Measurements from ENCODE around the gene AGFG2.

The AGFG2 gene

GRCh38 chr7:100612730-100613390 is 73.9 kb downstream of the AGFG2 start:
- TF ChIP-seq, protein P1, sequence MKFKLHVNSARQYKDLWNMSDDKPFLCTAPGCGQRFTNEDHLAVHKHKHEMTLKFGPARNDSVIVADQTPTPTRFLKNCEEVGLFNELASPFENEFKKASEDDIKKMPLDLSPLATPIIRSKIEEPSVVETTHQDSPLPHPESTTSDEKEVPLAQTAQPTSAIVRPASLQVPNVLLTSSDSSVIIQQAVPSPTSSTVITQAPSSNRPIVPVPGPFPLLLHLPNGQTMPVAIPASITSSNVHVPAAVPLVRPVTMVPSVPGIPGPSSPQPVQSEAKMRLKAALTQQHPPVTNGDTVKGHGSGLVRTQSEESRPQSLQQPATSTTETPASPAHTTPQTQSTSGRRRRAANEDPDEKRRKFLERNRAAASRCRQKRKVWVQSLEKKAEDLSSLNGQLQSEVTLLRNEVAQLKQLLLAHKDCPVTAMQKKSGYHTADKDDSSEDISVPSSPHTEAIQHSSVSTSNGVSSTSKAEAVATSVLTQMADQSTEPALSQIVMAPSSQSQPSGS (tag by site-specific recombination; IDR thresholded peaks at IDR 0.05; ENCODE audit: low read depth): no peak
- TF ChIP-seq ZNF548 (tag by site-specific recombination; IDR thresholded peaks at IDR 0.05) (no peak), ELK4 (IDR thresholded peaks at IDR 0.05; ENCODE audit: borderline replicate concordance, low read depth, low read length) (no peak)
- no peaks in the 10 kb centered on the region for H3K36me3 ChIP-seq (ENCODE audit: control insufficient read depth in 2 of 2, insufficient read depth in 1 of 2, low read length in 2 of 2)
- no peaks in the 10 kb centered on the region for H3K4me1 ChIP-seq (ENCODE audit: control insufficient read depth, insufficient read depth, low read length)
- POLR2A ChIA-PET: interaction anchor here (0.7 to 7.4 kb wide), 17 partner anchors 10 to 262 kb away, joined by 3 to 91 read pairs (median 5); partner anchors contain the start of genes FBXO24, GNB2, LRCH4 and MEPCE
- CTCF ChIA-PET: interaction anchor here (0.6 to 1.4 kb wide), 7 partner anchors 17 to 113 kb away, joined by 3 to 11 read pairs (median 3); no protein-coding TSS in a partner anchor
- no peaks in the 10 kb centered on the region for H3K9me3 ChIP-seq (ENCODE audit: control insufficient read depth, insufficient read depth, low read depth, low read length)
- peak overlapping the region; percentile 70 for H3K4me3 ChIP-seq (ENCODE audit: low read depth, low read length)
- no peak overlapping the region for H3K27ac ChIP-seq (ENCODE audit: extremely low read depth, low read depth, low read length)

GRCh38 chr7:100613412-100614175 is 74.6 kb downstream of the AGFG2 start:
- POLR2A ChIA-PET: interaction anchor here (1.4 to 7.4 kb wide), 4 partner anchors 11 to 178 kb away, joined by 4 to 91 read pairs (median 4); partner anchors contain the start of genes FBXO24, LRCH4, PCOLCE and PPP1R35
- H3K4me3 ChIP-seq (ENCODE audit: low read depth, low read length): no peak overlapping the region

DNA sequence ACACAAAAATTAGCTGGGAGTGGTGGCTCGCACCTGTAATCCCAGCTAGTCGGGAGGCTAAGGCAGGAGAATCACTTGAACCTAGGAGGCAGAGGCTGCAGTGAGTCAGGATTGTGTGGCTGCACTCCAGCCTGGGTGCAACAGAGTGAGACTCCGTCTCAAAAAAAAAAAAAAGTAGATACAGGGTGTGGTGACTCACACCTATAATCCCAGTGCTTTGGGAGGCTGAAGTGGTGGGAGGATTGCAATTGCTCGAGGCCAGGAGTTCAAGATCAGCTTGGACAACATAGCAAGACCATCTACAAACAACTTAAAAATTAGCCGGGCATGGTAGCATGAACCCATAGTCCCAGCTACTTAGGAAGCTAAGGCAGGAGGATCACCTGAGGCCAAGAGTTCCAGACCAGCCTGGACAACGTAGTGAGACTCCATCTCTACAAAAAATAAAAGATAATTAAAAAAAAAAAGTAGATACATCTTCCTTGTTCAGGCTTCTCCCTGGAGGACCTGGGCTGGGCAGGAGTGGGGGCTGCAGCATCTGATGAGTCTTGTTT is 75.4 kb downstream of the AGFG2 start:
- Histone ChIP-seq H3K4me1 (ENCODE audit: control insufficient read depth, insufficient read depth, low read length) (no peaks in the 10 kb centered on the region), H3K27ac (ENCODE audit: extremely low read depth, low read depth, low read length) (no peak overlapping the region), H3K36me3 (ENCODE audit: control insufficient read depth in 2 of 2, insufficient read depth in 1 of 2, low read length in 2 of 2) (no peaks in the 10 kb centered on the region), H3K4me3 (ENCODE audit: low read depth, low read length) (no peak overlapping the region), H3K9me3 (ENCODE audit: control insufficient read depth, insufficient read depth, low read depth, low read length) (no peaks in the 10 kb centered on the region)
- CTCF ChIA-PET: interaction anchor here (1.4 kb wide), 1 partner anchor 15 kb away, joined by 8 read pairs; no protein-coding TSS in a partner anchor
- TF ChIP-seq, protein P2, sequence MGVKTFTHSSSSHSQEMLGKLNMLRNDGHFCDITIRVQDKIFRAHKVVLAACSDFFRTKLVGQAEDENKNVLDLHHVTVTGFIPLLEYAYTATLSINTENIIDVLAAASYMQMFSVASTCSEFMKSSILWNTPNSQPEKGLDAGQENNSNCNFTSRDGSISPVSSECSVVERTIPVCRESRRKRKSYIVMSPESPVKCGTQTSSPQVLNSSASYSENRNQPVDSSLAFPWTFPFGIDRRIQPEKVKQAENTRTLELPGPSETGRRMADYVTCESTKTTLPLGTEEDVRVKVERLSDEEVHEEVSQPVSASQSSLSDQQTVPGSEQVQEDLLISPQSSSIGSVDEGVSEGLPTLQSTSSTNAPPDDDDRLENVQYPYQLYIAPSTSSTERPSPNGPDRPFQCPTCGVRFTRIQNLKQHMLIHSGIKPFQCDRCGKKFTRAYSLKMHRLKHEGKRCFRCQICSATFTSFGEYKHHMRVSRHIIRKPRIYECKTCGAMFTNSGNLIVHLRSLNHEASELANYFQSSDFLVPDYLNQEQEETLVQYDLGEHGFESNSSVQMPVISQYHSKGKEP (tag by site-specific recombination; IDR thresholded peaks at IDR 0.05): no peak
- TF ChIP-seq ZFHX2 (tag by site-specific recombination; conservative IDR thresholded peaks at IDR 0.05) (0 out of 2 replicates have a peak, but pooled peaks have one; percentile 8), ZNF121 (tag by site-specific recombination; IDR thresholded peaks at IDR 0.05) (peak; percentile 65; the same call in 1 of the 2 replicates), ZNF621 (tag by site-specific recombination; IDR thresholded peaks at IDR 0.05) (no peak), ZNF311 (tag by site-specific recombination; IDR thresholded peaks at IDR 0.05; ENCODE audit: borderline replicate concordance) (no peak)
- POLR2A ChIA-PET: interaction anchor here (0.7 to 7.4 kb wide), 3 partner anchors 12 to 29 kb away, joined by 3 to 91 read pairs (median 5); partner anchors contain the start of genes FBXO24, LRCH4 and PCOLCE

More at GRCh38 chr7:100613412-100614175, 74.6 kb downstream of the AGFG2 start:
- Histone ChIP-seq H3K9me3 (ENCODE audit: control insufficient read depth, insufficient read depth, low read depth, low read length) (no peaks in the 10 kb centered on the region), H3K36me3 (ENCODE audit: control insufficient read depth in 2 of 2, insufficient read depth in 1 of 2, low read length in 2 of 2) (no peaks in the 10 kb centered on the region), H3K27ac (ENCODE audit: extremely low read depth, low read depth, low read length) (no peak overlapping the region), H3K4me1 (ENCODE audit: control insufficient read depth, insufficient read depth, low read length) (no peaks in the 10 kb centered on the region)
- TF ChIP-seq GLIS1 (tag by site-specific recombination; IDR thresholded peaks at IDR 0.05): 0 out of 2 replicates have a peak, but pooled peaks have one; percentile 7
- no peak for TF ChIP-seq ZNF140 (tag by site-specific recombination; IDR thresholded peaks at IDR 0.05)
- CTCF ChIA-PET: interaction anchor here (0.8 to 1.4 kb wide), 2 partner anchors 16 to 20 kb away, joined by 3 to 8 read pairs; no protein-coding TSS in a partner anchor
